Endothelial cell (in vitro differentiated cells): ENCODE data around the gene EPN3. TPM values are rescaled to one million over a fixed set of nuclear protein-coding genes. Genes with fewer than 3 reads are reported as not detected.

Source experiments
- DNase-seq: peaks from one replicate; pipeline ENCODE4 v3.0.0; 2021; ENCODE audit warnings: low spot score
- H3K27ac Mint-ChIP-seq: one replicate; pipeline ENCODE4 v1.8.0; 2021; ENCODE audit warnings: mixed read lengths, inconsistent platforms; ENCODE audit not compliant: unreplicated experiment
- H3K27me3 Mint-ChIP-seq: one replicate; pipeline ENCODE4 v1.8.0; 2021; ENCODE audit warnings: mild to moderate bottlenecking, moderate library complexity, mixed read lengths, inconsistent platforms; ENCODE audit not compliant: unreplicated experiment
- H3K36me3 Mint-ChIP-seq: one replicate; pipeline ENCODE4 v1.8.0; 2021; ENCODE audit warnings: mild to moderate bottlenecking, low read depth, mixed read lengths, inconsistent platforms; ENCODE audit not compliant: unreplicated experiment
- H3K4me1 Mint-ChIP-seq: one replicate; pipeline ENCODE4 v1.8.0; 2021; ENCODE audit warnings: mild to moderate bottlenecking, mixed read lengths, inconsistent platforms; ENCODE audit not compliant: unreplicated experiment
- H3K4me3 Mint-ChIP-seq: one replicate; pipeline ENCODE4 v1.8.0; 2021; ENCODE audit warnings: mild to moderate bottlenecking, mixed read lengths, inconsistent platforms; ENCODE audit not compliant: unreplicated experiment
- H3K9me3 Mint-ChIP-seq: one replicate; pipeline ENCODE4 v1.8.0; 2021; ENCODE audit warnings: mixed read lengths, inconsistent platforms; ENCODE audit not compliant: unreplicated experiment
- CTCF ChIP-seq: fragments of 200-600 bp; sonication (generic); IDR thresholded peaks from one replicate; pipeline ENCODE4 v1.5.0; 2021; ENCODE audit warnings: antibody characterized with exemption; ENCODE audit not compliant: unreplicated experiment
- total RNA-seq: library from RNA; stranded (reverse); fragmentation: NEBNext Ultra II Directional; extraction: Animal tissue kit (Norgen Biotek cat#: 25700); gene quantifications from one replicate; pipeline ENCODE4 v1.2.1, GENCODE V29; 2021; ENCODE audit not compliant: unreplicated experiment

Gene EPN3
- total RNA-seq, 1 donor from 2014 or later: 0.49 TPM

- TF ChIP-seq CTCF: no peak
- Mint-ChIP-seq H3K36me3 (no peaks in the 10 kb centered on the region), H3K27me3 (peaks cover 11% of the 10 kb centered on the region), H3K27ac (no peak overlapping the region), H3K9me3 (no peaks in the 10 kb centered on the region), H3K4me3 (no peak overlapping the region), H3K4me1 (no peaks in the 10 kb centered on the region)
- DNase-seq: no peak
Observed at GRCh38 chr17:50581316-50581715, 48.8 kb downstream of the EPN3 start.

- Mint-ChIP-seq H3K27me3 (peaks cover 11% of the 10 kb centered on the region), H3K9me3 (no peaks in the 10 kb centered on the region), H3K27ac (no peak overlapping the region), H3K36me3 (no peaks in the 10 kb centered on the region), H3K4me3 (no peak overlapping the region), H3K4me1 (no peaks in the 10 kb centered on the region)
- no peak for DNase-seq
- TF ChIP-seq CTCF: no peak
Observed at GRCh38 chr17:50582741-50583140, 50.2 kb downstream of the EPN3 start.

- no peak for TF ChIP-seq CTCF
- H3K36me3 Mint-ChIP-seq: no peaks in the 10 kb centered on the region
- no peaks in the 10 kb centered on the region for H3K9me3 Mint-ChIP-seq
- H3K27me3 Mint-ChIP-seq: peaks cover 11% of the 10 kb centered on the region
- no peaks in the 10 kb centered on the region for H3K4me1 Mint-ChIP-seq
- H3K27ac Mint-ChIP-seq: no peak overlapping the region
- H3K4me3 Mint-ChIP-seq: no peak overlapping the region
- no peak for DNase-seq
Observed at GRCh38 chr17:50583641-50584040, 51.1 kb downstream of the EPN3 start.

GRCh38 chr17:50584116-50584515 lies 51.6 kb downstream of the EPN3 start:
- H3K4me1 Mint-ChIP-seq: no peaks in the 10 kb centered on the region
- H3K36me3 Mint-ChIP-seq: no peaks in the 10 kb centered on the region
- H3K4me3 Mint-ChIP-seq: no peak overlapping the region
- no peak overlapping the region for H3K27ac Mint-ChIP-seq
- no peaks in the 10 kb centered on the region for H3K9me3 Mint-ChIP-seq
- peaks cover 11% of the 10 kb centered on the region for H3K27me3 Mint-ChIP-seq
- TF ChIP-seq CTCF: no peak
- DNase-seq: no peak

GRCh38 chr17:50584749-50585148 lies 52.2 kb downstream of the EPN3 start:
- Mint-ChIP-seq H3K27ac (no peak overlapping the region), H3K27me3 (peaks cover 13% of the 10 kb centered on the region), H3K9me3 (no peaks in the 10 kb centered on the region), H3K4me3 (no peak overlapping the region), H3K4me1 (no peaks in the 10 kb centered on the region), H3K36me3 (no peaks in the 10 kb centered on the region)
- TF ChIP-seq CTCF: no peak
- DNase-seq: no peak
